Measurements from ENCODE around the gene KCNH2.
"Not testable (repeated sequence)": the region's sequence is repeated elsewhere in the genome, so short reads cannot be mapped to it uniquely, and the experiment has no call there.

The KCNH2 gene, protein sequence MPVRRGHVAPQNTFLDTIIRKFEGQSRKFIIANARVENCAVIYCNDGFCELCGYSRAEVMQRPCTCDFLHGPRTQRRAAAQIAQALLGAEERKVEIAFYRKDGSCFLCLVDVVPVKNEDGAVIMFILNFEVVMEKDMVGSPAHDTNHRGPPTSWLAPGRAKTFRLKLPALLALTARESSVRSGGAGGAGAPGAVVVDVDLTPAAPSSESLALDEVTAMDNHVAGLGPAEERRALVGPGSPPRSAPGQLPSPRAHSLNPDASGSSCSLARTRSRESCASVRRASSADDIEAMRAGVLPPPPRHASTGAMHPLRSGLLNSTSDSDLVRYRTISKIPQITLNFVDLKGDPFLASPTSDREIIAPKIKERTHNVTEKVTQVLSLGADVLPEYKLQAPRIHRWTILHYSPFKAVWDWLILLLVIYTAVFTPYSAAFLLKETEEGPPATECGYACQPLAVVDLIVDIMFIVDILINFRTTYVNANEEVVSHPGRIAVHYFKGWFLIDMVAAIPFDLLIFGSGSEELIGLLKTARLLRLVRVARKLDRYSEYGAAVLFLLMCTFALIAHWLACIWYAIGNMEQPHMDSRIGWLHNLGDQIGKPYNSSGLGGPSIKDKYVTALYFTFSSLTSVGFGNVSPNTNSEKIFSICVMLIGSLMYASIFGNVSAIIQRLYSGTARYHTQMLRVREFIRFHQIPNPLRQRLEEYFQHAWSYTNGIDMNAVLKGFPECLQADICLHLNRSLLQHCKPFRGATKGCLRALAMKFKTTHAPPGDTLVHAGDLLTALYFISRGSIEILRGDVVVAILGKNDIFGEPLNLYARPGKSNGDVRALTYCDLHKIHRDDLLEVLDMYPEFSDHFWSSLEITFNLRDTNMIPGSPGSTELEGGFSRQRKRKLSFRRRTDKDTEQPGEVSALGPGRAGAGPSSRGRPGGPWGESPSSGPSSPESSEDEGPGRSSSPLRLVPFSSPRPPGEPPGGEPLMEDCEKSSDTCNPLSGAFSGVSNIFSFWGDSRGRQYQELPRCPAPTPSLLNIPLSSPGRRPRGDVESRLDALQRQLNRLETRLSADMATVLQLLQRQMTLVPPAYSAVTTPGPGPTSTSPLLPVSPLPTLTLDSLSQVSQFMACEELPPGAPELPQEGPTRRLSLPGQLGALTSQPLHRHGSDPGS

DNA sequence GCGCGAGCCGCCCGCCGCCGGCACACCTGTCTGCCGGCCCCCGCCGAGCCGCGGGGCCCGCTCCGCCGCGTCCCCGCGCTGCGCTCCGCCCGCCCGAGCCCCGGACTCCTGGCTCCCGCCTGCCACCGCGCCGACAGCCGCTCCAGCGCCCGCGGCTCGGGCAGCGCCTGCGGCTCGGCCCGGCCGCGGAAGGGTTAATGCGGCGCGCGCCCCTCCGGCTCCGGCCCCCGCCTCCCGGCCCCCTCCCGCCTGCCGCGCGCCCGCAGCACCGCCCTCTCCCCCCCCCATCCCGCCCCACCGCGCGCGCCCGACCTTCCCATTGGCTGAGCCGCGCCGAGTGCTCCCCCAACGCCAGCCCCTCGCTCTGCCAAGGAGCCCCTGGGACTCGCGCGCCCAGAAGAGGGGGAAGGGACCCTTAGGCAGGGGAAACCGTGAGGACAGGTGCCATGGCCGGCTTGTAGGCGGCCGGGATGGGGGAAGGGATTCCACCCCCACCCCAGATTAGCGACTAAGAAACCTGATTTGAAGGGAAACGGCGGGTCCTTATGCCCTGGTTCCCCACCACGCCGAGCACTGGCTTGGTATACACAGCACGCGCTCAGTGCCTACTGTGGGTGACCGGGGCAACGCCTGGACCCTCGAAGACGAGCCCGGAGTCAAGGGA is at the start of gene KCNH2:
TSS of gene KCNH2 (minus strand) at position 196 of the 664 bp plus-strand sequence. CDS start 408 bp downstream, outside the sequence.
- DNase-seq, result no peak

DNA sequence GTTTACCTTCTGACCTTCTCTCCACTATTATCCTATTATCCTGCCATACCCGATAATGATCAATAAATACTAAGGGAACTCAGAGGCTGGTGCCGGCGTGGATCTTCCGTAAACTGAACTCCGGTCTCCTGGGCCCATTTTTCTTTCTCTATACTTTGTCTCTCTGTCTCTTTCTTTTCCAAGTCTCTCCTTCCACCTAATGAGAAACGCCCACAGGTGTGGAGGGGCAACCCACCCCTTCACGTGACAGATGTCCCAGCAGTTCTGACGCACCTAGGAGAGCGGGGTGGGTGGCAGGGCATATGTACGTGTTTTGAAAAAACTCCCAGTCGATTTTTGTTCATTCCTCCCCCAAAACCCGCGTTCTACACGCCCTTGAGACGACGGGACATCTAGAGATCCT is 49.6 kb upstream of the KCNH2 start:
- DNase-seq, result not testable (repeated sequence)

DNA sequence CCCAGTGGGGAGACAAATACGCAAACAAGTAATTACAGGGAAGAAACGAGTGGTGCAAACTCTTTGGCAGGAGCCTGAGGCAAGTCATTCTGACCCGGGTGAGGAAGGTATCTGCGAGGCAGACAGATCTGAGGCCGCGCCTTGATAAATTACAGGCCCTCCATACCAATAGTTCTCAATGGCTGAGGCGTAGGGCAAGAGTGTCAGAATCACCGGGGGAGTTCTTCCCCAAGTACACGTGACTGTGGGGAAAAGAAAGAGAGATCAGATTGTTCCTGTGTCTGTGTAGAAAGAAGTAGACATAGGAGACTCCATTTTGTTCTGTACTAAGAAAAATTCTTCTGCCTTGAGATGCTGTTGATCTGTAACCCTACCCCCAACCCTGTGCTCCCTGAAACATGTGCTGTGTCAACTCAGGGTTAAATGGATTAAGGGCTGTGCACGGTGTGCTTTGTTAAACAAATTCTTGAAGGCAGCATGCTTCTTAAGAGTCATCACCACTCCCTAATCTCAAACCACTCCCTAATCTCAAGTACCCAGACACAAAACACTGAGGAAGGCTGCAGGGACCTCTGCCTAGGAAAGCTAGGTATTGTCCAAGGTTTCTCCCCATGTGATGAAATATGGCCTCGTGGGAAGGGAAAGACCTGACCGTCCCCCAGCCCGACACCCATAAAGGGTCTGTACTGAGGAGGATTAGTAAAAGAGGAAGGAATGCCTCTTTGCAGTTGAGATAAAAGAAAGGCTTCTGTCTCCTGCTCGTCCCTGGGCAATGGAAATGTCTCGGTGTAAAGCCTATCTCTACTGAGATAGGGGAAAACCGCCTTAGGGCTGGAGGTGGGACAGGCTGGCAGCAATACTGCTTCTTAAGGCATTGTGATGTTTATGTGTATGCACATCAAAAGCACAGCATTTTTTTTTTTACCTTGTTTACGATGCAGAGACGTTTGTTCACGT is 48.9 kb upstream of the KCNH2 start:
- not testable (repeated sequence) for DNase-seq

DNA sequence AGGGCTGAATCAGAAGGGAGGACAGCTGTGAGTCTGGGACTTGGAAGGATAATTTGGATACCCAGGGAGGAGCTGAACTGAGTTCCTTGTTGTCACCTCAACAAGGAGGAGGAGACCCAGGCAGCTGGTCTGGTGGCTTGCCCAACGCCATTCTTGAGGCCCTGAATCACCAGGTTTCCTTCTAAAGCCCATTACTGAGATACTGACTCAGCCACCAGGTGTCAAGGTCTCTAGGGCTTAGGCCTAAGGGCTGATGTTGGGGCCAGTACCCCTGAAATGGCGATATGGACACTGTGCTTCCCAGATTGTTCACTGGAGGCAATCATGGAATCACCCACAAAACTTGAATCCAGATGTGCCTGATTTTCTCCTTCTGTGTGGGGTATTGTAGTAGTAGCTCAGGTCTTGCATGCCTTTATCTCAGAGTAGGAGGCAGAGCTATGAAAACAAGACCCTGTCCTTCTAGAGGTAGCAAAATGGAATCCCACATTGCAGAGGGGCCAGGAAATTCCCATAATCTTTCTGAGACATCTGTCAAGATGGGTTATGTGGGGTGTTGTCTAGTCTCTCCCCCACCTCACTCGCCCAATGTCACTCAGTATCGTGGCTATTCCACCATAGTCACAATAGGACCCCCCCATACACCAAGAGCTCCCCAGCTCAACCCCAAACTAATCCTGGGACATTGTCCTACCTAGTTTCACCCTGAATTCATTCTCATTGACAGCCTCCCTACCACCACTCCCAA is 48.0 kb upstream of the KCNH2 start:
- no peak for DNase-seq

DNA sequence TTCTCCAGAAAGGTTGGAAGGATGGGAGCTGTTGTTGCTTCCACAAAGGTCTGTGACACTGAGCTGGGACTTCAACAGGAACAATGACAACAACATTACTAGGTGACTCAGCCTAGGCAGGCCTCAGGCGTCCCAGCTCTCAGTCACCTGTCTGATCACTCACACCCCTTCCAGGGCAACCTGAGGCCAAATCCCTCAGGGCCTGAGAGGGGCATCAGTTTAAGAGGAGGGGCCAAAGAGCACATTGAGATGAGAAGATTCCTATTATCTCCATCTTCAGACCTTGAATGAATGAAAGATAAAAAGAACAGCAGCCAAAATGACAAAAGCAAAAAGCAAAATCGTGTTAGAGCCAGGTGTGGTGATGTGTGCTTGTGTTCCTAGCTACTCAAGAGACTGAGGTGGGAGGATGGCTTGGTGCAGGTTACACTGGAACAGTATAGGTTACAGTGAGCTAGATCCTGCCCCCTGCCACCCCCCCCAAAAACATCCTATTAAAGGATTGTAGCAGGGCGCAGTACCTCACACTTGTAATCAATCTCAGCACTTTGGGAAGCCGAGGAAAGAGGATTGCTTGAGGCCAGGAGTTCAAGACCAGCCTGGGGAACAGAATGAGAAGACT is 46.4 kb upstream of the KCNH2 start, which contains the start of gene ATG9B:
TSS of gene ATG9B (minus strand) at position 60 of the 622 bp plus-strand sequence. CDS start 71 bp downstream, outside the sequence.
- DNase-seq, result no peak

DNA sequence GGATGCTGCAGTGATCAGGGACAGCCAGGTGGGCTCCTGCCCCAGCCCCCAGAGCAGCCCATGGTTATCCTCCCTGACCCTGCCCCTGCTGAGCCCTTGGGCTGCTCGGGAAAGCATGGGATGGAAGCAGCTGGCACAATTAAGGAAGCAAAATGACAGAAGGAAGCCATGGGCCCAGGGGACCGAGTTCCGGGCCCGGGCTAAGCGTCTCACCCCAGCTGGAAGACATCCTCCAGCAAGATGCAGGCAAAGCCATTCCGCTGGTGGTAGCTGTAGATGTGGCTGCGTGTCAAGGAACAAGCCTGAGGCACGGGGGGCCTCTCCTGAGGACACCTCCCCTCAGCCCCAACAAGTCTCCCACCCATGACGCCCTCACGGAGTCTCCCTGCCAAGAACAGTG is 45.1 kb upstream of the KCNH2 start:
- no peak for DNase-seq

DNA sequence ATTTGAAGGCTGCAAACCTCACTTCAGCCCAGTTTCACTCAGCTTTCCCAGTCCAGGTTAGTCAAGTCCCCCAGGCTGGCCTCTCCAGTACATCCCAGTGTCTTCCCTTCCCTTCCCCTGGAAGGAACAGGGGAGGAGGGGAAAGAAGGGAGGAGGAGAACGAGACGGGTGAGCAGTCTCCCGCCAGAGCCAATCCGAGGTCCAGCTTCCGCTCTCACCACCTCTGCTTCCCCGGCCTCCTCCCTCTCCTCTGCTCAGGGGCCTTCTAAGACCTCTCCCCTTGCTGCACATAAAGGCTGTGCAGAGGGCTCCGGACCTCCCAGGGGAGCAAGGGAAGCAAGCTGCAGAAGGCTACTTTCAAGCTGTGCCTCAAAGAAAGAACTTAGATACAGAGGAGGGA is 42.1 kb upstream of the KCNH2 start:
- DNase-seq, result no peak

DNA sequence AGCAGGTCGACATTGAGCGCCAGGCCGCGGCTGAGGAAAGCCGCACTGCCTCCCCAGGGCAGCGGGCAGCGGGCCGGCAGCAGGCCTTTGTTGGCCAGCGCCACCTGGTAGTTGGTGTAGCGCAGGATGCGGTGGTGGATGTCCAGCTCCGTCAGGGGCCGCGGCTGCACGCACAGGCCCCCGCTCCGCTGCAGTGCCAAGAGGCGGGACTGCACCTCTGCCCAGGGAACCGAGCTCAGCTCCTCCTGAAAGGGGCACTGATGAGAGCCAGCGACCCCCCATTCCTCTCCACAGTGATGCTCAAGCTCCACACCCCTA is 41.0 kb upstream of the KCNH2 start:
- no peak for DNase-seq

DNA sequence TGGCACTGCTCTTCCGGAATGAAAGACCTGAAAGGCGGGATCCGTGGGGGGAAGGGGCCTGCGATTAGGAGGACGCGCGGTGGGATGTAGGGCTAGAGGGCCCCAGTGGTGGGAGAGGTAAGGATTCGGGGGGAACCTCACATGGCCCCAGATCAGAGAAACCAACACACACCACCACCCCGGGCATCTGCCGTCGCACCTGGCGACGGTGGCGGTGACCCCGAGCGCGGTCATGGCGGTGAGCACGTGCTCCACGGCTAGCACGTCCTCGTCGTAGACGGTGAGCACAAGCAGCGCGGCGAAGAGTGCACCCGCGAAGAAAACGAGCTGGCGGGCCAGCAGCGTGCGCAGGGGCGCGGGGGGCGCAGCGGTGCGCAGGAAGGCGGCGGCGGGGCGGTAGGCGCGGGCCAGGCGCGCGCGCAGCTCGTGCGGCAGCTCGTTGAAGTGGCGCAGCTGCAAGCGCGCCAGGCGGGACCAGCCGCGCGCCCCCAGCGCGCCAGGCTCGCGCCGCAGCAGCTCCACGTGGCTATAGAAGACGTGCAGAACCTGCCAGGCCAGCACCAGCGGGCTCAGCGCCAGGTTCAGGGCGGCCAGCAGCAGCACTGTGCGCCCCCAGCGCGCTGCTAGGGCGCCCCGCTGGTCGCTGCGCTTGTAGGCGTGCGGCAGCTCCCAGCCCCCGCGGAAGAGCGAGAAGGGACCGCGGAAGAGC is 40.5 kb upstream of the KCNH2 start:
- peak; percentile 70 for DNase-seq

DNA sequence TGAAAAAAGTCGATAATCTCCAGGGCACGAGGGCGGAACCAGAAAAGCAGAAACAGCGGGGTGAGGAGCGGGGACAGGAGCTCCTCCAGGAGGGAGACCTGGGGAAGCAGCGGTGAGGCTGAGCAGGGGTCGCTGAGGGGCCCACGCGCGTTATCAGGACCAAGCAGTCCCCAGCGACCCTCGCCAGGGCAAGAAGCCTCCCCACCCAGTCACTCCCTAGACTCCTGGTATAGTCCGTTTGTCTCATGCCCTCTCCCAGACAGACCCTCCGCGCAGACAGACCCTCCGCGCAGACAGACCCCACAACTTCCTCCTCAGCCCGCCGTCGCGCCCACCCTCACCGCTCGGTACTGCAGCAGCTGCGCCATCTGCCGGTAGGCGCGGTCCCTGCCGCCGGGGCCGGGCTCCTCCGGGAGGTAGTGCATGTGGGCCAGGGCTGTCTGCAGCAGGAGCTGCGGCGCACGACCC is 39.9 kb upstream of the KCNH2 start:
- DNase-seq, result peak; percentile 96

DNA sequence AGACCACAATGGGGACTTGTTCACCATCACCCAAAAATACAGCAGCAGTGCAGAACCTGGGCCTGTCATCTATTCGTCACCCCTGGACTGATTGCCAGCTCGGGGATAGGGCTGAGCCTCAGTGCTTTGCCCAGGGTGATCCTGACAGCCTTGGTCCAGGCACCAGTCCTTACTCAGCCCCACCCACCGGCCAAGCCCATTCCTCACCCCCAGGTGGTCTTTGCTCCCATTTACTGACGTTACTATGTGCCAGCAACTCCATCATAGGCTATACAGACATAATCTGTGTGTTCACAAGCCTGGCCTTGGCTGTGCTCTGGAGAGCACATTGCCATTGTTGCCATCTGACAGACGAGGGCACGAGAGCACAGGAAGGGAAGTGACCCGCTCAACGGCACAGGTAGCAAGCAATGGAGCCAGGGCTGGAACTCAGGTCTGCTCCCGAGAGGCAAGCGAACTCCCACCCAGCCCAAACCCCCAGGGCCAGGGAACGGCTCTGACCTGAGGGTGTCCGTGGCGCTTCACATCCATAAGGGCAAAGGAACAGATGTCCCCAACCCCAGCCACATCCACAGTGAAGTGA is 39.3 kb upstream of the KCNH2 start:
- no peak for DNase-seq

DNA sequence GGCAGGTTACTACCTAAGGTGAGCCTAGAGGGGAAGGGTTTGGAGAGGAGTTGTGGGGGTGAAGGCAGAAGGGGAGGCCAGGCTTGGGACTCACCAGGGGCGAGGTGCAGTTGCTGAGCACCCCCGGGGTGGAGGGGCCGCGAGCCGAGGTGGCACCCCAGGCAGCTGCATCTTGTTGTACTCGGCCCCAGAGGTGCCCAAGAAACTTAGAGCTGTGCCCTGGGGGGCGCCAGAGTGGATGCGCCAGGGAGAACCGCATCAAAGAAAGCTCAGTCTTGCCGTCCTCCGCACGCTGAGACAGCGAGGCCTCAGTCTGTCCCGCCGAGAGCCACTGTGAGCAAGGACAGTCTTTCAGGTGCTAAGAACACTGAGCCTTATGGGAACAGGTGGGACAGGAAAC is 38.8 kb upstream of the KCNH2 start:
- DNase-seq, result no peak

DNA sequence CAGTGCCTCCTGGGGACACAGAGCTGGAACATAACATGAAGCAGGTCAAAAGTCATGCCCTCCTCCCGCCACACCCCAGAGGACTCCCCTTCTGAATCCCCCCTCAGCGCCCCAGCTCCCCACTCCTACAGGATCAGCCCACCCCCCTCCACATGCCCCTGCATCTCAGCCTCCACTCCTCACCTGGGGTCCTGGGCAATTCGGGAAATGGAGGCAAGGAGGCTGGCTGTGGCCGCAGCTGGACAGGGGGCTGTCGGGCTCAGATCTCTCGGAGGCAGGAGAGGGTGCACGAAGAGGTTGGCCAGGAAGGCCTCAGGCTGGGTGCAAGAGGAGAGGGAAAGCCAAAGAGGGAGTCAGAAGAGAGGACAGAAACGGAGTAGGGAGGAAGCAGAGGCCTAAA is 38.4 kb upstream of the KCNH2 start:
- no peak for DNase-seq

DNA sequence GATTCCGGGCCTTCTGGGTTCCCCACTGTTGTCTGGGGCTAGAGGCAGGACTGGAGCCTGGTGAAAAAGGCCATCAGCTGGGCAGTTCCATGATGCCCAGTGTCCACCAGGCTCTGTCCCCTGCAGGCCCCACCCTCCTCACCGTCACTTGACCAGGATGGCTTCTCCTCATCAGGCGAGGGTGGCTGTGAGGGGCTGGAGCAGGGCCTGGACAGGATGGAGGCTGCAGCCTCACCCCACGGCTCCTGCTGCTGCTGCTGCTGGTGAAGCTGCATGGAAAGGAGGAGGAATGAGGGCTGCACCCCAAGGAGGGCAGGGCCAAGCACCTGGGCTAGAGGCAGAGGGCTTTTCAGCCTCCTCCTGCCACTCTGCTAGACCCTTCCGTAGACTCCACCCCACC is 37.8 kb upstream of the KCNH2 start:
- no peak for DNase-seq

DNA sequence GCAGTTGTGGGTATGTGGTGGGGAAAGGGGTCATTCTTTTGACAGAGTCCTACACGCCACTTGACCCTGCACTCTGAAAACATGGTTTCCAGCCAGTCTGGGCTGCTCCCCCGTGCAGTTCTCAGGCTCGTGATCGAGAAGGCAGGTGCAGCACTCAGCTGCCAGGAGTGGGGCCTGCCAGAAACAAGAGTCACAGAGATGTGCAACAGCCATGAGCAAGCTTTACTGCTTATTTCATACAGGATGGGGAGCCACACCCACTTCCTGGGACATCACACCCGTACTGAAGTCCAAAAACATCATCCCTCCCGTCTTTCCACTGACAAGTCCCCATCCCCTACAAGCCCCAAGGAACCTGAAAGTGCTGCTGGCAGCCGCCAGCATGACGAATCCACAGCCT is 36.8 kb upstream of the KCNH2 start:
- DNase-seq, result no peak

DNA sequence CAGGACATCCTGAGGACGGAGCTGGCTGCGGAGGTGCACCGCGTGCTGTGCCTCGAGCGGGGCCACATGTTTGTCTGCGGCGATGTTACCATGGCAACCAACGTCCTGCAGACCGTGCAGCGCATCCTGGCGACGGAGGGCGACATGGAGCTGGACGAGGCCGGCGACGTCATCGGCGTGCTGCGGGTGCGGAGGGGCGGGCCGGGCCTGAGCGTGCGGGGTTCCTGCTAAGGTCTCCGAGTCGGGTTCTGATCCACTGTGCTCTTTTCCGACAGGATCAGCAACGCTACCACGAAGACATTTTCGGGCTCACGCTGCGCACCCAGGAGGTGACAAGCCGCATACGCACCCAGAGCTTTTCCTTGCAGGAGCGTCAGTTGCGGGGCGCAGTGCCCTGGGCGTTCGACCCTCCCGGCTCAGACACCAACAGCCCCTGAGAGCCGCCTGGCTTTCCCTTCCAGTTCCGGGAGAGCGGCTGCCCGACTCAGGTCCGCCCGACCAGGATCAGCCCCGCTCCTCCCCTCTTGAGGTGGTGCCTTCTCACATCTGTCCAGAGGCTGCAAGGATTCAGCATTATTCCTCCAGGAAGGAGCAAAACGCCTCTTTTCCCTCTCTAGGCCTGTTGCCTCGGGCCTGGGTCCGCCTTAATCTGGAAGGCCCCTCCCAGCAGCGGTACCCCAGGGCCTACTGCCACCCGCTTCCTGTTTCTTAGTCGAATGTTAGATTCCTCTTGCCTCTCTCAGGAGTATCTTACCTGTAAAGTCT is 35.8 kb upstream of the KCNH2 start:
- DNase-seq, result peak; percentile 92

DNA sequence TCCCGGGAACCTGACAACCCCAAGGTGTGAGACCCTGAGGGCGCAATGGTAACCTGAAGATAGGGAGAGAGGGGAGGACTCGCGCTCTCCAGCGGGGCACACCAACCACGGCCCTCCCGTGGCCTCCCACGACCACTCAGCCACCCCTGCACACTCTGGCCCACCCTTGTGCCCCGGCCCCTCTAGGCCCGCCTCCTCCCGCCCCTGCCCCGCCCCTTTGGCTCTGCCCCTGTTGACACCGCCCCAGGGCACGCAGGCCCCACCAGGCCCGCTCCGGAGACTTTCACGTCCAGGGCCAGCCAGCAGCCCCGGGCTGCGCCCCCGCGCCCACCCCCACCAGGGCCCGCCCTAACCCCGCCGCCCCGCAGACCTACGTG is 35.2 kb upstream of the KCNH2 start:
- no peak for DNase-seq

DNA sequence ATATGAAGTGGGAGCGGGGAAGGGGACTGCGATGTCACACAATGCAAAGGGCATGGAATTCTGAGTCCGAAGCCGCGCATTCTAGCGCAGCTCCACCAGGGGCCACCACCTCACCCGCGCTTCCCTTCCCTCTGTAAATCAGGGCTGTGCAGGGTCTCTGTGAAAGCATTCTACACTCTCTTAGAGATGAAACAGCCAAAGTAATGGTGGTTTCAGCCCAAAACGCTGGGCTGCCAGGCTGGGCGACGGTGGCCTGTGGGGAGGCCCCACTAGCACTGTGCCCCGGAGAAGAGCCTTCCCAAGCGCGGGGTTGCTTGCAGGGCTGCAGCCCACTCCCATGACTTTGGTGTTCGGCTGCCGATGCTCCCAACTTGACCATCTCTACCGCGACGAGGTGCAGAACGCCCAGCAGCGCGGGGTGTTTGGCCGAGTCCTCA is 34.8 kb upstream of the KCNH2 start:
- DNase-seq, result no peak

Data from activated CD8-positive, alpha-beta memory T cell treated with anti-CD3 and anti-CD28 coated beads, Interleukin-2, amount 50 U/mL, for 48 hours (primary cell).